HepG2 (cell line): Measurements from ENCODE around the gene ITPRIP. TPM values are rescaled to one million over a fixed set of nuclear protein-coding genes. Genes with fewer than 3 reads are reported as not detected.

ENCODE experiments used
- ARID2 ChIP-seq: sonication (generic); formaldehyde crosslinking; IDR thresholded peaks from 2 replicates; pipeline ENCODE4 v1.8.1; 2022; ENCODE audit warnings: mild to moderate bottlenecking, missing genetic modification reagents, borderline replicate concordance
- MED13 ChIP-seq: sonication (generic); formaldehyde crosslinking; IDR thresholded peaks from 2 replicates; pipeline ENCODE4 v1.5.0; 2020; ENCODE audit warnings: missing genetic modification reagents
- POLR2AphosphoS5 ChIP-seq: IDR thresholded peaks from 2 replicates; pipeline ENCODE4 v1.6.1; 2012; ENCODE audit warnings: low read depth, low read length
- TCF12 ChIP-seq, 2 experiments: fragments of 450-650 bp in 1 of 2; sonication (generic) in 1 of 2; formaldehyde crosslinking in 1 of 2; IDR thresholded peaks; 2 replicates each; pipeline versions ENCODE4 v1.6.1 to v1.8.0; 2017 to 2022; ENCODE audit warnings: antibody characterized with exemption in 1 of 2, mild to moderate bottlenecking in 1 of 2, missing genetic modification reagents in 1 of 2, moderate library complexity in 1 of 2
- ZFP36L2 ChIP-seq: sonication (generic); formaldehyde crosslinking; IDR thresholded peaks from 2 replicates; pipeline ENCODE4 v1.4.0; 2020; ENCODE audit warnings: missing genetic modification reagents
- ZNF687 ChIP-seq: sonication (generic); formaldehyde crosslinking; IDR thresholded peaks from 2 replicates; pipeline ENCODE4 v1.5.1; 2020; ENCODE audit warnings: mild to moderate bottlenecking, missing genetic modification reagents, moderate library complexity
- polyA plus RNA-seq, 8 experiments: library from polyadenylated mRNA; depleted of rRNA in 3 of 8; stranded (reverse) in 7 of 8; unstranded in 1 of 8; fragments of >200 nt; fragmentation: Illumina TruSeq in 4 of 8; extraction: Trizol in 4 of 8; gene quantifications; 2 replicates each; pipeline versions ENCODE4 v1.2.1 to v1.2.3, GENCODE V29; 2011 to 2016; ENCODE audit warnings: low read depth in 4 of 8, missing spikeins in 1 of 8, mixed read lengths in 1 of 8; ENCODE audit not compliant: insufficient read depth in 1 of 8
- total RNA-seq, 5 experiments: library from RNA; depleted of rRNA; stranded (reverse); fragments of >200 nt; fragmentation: Illumina TruSeq; extraction: Trizol; gene quantifications; 2 replicates each; pipeline ENCODE4 v1.2.3, GENCODE V29; 2016; ENCODE audit warnings: low read depth in 1 of 5
- TF ChIP-seq, protein P1 (sequence below): sonication (generic); formaldehyde crosslinking; IDR thresholded peaks from 2 replicates; pipeline ENCODE4 v1.5.0; 2020; ENCODE audit warnings: mild to moderate bottlenecking, missing genetic modification reagents, borderline replicate concordance

Gene ITPRIP
- total and polyA plus RNA-seq, 2 of the 13 experiments (the other 11 are each of a cell fraction or from before 2014, with no cell fraction given) = 1.00 to 2.8 TPM

- TF ChIP-seq ZNF687 (CRISPR knock-in tag) (no peak), MED13 (CRISPR knock-in tag) (no peak), ZFP36L2 (no peak), ARID2 (CRISPR knock-in tag) (no peak), TCF12 (IDR thresholded peaks at IDR 0.05) (no peak), TCF12 (CRISPR knock-in tag; IDR thresholded peaks at IDR 0.05) (no peak), POLR2AphosphoS5 (no peak)
- TF ChIP-seq, protein P1, sequence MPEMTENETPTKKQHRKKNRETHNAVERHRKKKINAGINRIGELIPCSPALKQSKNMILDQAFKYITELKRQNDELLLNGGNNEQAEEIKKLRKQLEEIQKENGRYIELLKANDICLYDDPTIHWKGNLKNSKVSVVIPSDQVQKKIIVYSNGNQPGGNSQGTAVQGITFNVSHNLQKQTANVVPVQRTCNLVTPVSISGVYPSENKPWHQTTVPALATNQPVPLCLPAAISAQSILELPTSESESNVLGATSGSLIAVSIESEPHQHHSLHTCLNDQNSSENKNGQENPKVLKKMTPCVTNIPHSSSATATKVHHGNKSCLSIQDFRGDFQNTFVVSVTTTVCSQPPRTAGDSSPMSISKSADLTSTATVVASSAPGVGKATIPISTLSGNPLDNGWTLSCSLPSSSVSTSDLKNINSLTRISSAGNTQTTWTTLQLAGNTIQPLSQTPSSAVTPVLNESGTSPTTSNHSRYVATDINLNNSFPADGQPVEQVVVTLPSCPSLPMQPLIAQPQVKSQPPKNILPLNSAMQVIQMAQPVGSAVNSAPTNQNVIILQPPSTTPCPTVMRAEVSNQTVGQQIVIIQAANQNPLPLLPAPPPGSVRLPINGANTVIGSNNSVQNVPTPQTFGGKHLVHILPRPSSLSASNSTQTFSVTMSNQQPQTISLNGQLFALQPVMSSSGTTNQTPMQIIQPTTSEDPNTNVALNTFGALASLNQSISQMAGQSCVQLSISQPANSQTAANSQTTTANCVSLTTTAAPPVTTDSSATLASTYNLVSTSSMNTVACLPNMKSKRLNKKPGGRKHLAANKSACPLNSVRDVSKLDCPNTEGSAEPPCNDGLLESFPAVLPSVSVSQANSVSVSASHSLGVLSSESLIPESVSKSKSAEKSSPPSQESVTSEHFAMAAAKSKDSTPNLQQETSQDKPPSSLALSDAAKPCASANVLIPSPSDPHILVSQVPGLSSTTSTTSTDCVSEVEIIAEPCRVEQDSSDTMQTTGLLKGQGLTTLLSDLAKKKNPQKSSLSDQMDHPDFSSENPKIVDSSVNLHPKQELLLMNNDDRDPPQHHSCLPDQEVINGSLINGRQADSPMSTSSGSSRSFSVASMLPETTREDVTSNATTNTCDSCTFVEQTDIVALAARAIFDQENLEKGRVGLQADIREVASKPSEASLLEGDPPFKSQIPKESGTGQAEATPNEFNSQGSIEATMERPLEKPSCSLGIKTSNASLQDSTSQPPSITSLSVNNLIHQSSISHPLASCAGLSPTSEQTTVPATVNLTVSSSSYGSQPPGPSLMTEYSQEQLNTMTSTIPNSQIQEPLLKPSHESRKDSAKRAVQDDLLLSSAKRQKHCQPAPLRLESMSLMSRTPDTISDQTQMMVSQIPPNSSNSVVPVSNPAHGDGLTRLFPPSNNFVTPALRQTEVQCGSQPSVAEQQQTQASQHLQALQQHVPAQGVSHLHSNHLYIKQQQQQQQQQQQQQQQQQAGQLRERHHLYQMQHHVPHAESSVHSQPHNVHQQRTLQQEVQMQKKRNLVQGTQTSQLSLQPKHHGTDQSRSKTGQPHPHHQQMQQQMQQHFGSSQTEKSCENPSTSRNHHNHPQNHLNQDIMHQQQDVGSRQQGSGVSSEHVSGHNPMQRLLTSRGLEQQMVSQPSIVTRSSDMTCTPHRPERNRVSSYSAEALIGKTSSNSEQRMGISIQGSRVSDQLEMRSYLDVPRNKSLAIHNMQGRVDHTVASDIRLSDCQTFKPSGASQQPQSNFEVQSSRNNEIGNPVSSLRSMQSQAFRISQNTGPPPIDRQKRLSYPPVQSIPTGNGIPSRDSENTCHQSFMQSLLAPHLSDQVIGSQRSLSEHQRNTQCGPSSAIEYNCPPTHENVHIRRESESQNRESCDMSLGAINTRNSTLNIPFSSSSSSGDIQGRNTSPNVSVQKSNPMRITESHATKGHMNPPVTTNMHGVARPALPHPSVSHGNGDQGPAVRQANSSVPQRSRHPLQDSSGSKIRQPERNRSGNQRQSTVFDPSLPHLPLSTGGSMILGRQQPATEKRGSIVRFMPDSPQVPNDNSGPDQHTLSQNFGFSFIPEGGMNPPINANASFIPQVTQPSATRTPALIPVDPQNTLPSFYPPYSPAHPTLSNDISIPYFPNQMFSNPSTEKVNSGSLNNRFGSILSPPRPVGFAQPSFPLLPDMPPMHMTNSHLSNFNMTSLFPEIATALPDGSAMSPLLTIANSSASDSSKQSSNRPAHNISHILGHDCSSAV (CRISPR knock-in tag) = no peak
These were observed 17.0 kb downstream of the ITPRIP start (continued) for GRCh38 chr10:104321226-104321625.
